Measurements from ENCODE around the gene ITGB8.
"Not testable (repeated sequence)": the region's sequence is repeated elsewhere in the genome, so short reads cannot be mapped to it uniquely, and the experiment has no call there.

The ITGB8 gene

DNA sequence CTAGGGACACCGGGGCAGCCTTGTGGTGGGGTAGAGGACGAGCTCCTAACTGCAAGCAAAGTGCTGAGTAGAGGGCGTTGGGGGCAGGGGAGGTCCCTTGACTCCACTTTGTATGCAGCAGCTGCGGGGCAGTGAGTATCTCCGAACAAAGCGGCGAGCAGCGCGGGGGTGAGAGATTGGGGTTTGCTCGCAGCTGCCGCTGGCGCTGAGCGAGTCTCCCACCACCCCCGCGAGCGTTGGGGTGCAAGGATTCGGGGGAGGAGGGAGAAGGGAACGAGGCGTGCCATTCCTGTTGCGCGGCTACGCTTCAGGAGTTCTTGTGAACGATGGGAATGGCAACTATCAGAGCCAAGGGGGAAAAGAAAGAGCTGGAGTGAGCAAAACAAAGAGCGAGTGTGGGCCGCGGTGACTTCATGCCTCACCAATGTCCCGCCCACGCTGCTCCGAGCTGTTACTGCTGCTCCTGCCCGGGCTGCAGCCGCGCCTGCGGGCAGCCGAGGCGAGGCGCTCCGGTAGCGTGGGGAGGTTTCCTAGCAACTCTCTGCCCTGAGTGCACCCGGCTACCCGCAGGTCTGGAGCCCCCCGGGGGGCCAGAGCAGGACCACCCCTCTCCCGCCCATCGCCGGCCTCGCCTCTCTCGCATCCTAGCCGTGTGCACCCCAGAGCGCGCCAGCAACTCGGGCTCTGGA, at the start of gene ITGB8:
Gene ITGB8 (plus strand): TSS at position 662 of the 689 bp plus-strand sequence. CDS start 907 bp downstream, outside the sequence.
- DNase-seq, result peak; percentile 89

- DNase-seq, result no peak
These were observed 47.7 kb upstream of the ITGB8 start for GRCh38 chr7:20282959-20283358.

DNA sequence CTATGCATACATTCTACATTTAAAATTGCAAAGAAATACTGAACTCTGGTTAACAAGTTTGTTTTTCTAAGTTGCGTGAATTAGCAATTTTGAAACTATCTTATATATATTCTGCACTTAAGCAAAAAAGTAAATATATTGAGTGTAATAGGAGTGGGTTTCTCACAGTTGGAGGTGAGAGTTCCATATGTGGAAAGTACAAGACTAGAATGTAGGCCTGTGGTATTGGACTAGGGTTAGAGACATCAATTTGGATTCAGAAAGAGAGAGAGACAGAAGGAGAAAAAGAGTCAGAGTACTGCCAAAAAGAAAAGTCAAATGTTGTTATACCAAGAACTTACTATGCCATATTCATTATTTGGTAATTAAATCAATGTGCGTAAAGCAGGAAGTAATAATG, 47.3 kb upstream of the ITGB8 start:
- DNase-seq, result no peak

GRCh38 chr7:20284003-20284770, 46.5 kb upstream of the ITGB8 start:
- no peak for DNase-seq

GRCh38 chr7:20284771-20285143, 45.9 kb upstream of the ITGB8 start:
- DNase-seq, result no peak

GRCh38 chr7:20287317-20287716, 43.4 kb upstream of the ITGB8 start:
- DNase-seq, result no peak

DNA sequence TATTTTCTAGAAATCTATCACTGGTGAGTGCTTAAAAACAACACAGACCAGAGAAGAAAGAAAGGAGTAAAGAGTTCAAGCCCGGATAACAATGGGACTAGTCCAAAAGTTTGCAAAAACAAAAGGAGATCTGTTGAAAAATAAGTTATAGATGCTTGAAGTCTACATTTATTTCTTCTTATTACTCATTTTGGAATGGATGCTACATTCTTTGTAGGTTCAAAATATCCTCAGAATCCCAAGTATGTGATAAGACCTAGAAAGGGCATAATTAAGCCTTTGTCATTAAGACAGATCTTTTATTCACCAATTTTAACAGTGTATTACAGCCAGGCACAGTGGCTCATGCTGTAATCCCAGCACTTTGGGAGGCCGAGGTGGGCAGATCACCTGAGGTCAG, 42.7 kb upstream of the ITGB8 start:
- no peak for DNase-seq

- DNase-seq, result no peak
These were observed 40.1 kb upstream of the ITGB8 start for GRCh38 chr7:20290505-20291111.

DNA sequence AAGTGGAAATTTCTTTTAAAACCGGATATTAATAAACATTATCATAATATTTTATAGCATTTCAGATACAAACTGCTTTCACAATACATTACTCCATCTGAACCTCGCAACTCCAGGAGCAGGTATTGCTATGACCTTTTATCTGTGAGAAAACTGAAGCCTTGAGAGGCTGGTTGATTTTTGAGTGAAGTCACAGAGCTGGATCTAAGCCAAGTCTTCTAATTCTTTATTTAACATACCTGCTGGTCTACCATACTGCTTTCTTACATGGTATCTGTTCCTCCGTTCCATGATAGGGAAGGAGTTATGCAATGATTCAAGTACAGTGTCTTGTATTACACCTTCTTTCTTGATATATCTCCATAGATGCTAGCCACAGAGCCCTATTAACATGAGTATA, 37.4 kb upstream of the ITGB8 start:
- DNase-seq, result no peak

- DNase-seq, result no peak
These were observed 34.3 kb upstream of the ITGB8 start for GRCh38 chr7:20296444-20296843.

DNA sequence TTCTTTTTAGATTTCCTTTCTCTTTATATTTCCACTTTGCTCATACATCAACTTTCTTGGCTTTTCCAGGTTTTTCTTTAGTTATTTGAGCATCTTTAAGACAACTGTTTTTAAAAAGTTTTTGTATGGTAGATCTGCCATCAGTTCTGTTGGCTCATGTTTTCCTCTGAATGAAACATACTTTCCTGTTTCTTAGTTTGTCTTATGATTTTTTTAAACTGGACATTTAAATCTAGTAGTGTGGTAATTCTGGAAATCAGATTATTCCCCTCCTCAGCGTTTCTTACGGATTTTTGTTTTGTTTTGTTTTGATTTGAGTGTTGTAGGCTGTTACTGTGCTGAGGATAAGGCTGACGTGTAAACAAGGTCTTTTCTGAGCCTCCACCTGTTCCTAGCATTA, 33.8 kb upstream of the ITGB8 start:
- DNase-seq, result no peak

GRCh38 chr7:20298486-20298901, 32.2 kb upstream of the ITGB8 start:
- peak; percentile 66 for DNase-seq

DNA sequence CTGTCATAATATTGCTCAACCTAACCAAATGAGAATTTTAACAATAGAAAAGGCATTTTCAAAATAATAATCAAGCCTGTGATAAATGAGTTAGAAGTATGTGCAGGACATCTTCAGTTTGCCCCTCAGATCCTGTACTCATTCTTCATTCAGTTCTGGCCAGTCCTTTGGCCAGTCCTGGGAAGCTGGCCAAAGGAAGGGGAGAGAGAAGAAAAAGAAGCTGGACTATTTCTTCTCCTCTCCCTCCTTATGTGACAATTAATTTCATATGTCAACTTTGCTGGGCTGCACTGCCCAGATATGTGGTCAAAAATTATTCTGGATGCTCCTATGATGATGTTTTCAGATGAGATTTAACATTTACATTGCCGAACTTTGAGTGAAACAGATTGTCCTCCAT, 31.6 kb upstream of the ITGB8 start:
- no peak for DNase-seq

- DNase-seq, result peak; percentile 18
These were observed 30.9 kb upstream of the ITGB8 start for GRCh38 chr7:20299647-20300312.

DNA sequence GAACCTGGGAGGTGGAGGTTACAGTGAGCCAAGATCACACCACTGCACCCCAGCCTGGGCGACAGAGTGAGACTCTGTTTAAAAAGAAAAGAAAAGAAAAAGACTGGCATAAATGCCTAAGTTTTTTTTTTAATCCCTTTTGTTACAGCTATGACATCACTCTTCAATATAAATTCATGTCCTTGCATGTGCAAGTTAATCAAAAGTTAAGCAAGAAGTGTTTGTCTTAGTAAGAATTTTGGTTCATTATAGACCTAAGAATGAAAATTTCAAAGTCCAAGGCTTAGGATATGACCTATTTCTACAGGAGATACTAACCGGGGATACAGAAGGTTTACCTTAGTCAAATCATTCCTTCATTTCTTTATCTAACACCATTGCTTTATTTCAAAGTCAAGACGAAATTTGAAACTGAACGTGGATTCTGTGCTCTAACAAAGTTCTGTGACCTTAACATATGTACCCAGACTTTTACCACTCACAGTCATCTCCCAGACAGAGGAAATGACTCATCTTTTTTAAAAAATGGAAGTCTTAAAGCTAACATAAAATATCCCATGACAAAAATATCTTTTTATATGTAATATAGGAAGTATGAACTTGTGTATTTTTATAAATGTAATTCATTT, 29.3 kb upstream of the ITGB8 start:
- peak; percentile 48 for DNase-seq

DNA sequence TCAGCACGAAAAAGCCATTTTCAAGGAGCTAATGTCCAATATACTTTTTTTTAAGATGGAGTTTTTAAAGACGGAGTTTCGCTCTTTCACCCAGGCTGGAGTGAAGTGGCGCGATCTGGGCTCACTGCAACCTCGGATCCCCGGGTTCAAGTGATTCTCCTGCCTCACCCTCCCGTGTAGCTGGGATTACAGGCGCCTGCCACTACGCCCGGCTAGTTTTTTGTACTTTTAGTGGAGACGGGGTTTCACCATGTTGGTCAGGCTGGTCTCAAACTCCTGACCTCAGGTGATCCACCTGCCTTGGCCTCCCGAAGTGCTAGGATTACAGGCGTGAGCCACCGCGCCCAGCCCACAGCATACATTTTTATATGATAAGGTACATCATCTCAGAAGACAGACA, 28.4 kb upstream of the ITGB8 start:
- DNase-seq, result not testable (repeated sequence)

DNA sequence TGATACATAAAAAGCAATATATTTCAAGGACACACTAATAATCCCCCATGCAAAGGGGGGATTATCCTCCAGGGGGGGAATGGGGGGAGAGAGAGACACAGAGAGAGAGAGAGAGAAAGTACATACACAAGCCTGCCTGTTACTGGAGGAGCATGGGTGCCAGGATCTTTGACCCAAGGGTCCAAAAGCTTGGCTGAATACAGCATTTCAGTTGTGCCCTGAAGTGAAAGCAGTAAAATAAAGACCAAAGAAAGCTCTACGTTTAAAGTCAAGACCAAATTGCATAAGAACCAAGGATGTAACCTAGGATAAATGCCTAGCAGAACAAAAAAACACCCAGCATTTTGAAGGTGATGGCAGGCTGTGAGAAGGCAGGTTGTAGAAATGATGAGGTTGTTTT, 27.8 kb upstream of the ITGB8 start:
- no peak for DNase-seq

GRCh38 chr7:20304366-20304765, 26.3 kb upstream of the ITGB8 start:
- DNase-seq, result no peak

DNA sequence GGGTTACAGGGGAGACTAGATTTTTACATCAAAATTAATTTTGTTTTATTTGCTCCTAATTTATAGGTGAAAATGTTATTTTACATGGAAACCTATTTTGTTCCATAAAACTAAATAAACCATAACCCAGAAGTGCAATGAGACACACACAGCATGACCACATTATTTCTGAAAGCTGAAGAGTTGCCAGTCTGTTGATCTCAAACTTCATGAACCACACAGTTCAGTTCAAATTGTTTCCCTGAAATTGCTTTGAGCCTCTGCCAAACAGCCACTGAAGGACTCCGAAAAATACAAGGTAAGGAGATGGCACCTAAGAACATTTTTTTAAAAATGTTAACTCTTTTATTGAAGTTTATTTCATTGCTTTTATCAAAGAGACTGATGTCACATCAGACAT, 25.0 kb upstream of the ITGB8 start:
- no peak for DNase-seq

DNA sequence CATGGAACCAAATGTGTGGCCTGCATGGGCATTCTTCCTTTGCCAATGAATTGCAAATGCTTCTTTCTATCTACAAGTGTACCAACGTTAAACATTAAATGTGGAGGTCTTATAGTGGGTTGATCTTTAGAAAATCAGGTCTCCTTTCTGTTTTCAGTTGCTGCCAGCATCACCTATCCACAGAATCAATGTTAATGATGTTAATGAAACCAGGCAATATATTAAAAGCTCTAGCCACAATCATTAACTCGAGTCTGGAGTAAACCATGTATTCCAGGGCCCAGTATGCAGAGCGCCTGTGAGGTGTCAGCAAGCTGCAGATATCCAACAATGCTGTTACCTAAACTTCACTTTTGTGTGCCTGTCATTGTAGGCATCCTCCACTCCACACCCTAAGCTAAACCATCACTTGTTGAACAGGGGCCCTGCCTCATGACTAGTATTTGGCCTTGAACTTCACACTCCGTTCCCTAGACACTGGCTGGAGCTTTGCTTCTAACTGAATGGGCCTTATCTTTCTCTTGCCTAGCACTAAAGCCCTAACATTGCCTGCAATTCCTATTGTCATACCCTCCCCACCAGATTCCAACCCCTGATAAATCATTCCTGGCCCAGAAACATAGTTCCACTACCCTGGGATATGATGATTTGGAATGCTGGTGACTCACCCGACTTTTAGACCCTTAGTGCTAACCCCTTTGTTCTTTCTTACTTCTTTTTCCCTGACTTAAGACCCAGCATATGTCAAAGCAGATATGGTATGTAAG, 24.3 kb upstream of the ITGB8 start:
- peak; percentile 67 for DNase-seq

- peak; percentile 49 for DNase-seq
These were observed 23.6 kb upstream of the ITGB8 start for GRCh38 chr7:20307119-20307518.

GRCh38 chr7:20307901-20308300, 22.8 kb upstream of the ITGB8 start:
- no peak for DNase-seq

All from fibroblast of skin of right quadriceps (primary cell).